ENCODE measurements around the gene PDE4D. TPM values are rescaled to one million over a fixed set of nuclear protein-coding genes. Genes with fewer than 3 reads are reported as not detected.

The PDE4D gene
- total RNA-seq, 1 donor from 2014 or later: 34.5 TPM

DNA sequence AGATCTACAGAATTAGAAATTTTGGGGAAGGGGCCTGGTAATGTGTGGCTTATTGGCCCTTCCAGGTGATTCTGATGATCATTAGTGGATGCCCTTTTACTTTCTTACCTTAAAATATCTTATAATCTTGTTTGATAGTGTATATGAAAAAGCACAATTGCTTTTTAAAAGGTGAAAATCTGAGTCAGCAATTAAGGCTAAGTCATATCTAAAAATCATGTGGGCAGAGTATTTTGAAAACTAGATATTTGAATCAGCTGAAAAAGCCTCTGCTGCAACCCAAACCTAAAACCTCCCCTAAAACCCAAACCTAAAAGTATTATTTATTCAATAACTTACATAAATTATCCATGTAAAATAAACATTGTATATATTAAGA, 359.8 kb downstream of the PDE4D start:
- TF ChIP-seq, protein P1, sequence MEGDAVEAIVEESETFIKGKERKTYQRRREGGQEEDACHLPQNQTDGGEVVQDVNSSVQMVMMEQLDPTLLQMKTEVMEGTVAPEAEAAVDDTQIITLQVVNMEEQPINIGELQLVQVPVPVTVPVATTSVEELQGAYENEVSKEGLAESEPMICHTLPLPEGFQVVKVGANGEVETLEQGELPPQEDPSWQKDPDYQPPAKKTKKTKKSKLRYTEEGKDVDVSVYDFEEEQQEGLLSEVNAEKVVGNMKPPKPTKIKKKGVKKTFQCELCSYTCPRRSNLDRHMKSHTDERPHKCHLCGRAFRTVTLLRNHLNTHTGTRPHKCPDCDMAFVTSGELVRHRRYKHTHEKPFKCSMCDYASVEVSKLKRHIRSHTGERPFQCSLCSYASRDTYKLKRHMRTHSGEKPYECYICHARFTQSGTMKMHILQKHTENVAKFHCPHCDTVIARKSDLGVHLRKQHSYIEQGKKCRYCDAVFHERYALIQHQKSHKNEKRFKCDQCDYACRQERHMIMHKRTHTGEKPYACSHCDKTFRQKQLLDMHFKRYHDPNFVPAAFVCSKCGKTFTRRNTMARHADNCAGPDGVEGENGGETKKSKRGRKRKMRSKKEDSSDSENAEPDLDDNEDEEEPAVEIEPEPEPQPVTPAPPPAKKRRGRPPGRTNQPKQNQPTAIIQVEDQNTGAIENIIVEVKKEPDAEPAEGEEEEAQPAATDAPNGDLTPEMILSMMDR (IDR thresholded peaks at IDR 0.05; ENCODE audit: borderline replicate concordance): no peak
- H3K4me3 ChIP-seq: no peak overlapping the region
- H3K27ac ChIP-seq (replicated peaks): no peak overlapping the region
- intact Hi-C loops (cut with micrococcal nuclease): no loop called here
- no peaks in the 10 kb centered on the region for H3K4me1 ChIP-seq
- H3K36me3 ChIP-seq: no peaks in the 10 kb centered on the region
- H3K9me3 ChIP-seq (replicated peaks): no peaks in the 10 kb centered on the region
- no peaks in the 10 kb centered on the region for H3K27me3 ChIP-seq (ENCODE audit: low read depth)
- no peak for DNase-seq

DNA sequence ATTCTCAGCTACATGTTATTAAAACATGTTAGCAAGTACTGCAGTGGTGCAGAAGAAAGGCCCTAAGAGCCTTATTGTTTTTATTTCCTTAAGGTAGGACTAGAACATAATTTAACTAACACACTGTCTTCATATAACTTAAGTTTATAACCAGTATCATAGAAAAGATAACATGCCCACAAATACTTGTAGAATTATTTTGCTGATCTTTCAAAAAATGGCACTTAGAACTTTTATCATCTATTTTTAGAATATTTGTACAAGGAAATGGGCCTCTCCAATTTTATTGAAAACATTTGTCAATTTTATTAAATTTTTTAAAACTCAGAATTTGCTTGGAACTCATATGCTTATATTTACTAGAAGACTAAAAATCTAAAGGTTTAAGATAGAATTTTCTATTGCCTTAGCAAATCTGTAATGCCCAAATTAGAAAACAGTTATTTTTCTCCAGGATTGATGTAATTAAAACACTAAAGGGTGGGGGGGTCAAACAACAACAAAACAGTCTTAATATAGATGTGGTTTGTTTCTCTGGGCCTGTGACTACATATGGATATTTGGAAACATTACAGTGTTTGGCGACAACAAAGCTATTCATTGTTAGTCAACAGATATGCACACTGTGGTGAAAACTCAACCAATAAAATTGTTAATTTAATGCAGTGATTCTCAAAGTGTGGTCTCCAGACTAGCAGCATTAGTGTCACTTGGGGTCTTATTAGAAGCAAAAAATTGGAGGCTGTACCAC, 360.4 kb downstream of the PDE4D start:
- intact Hi-C loops (cut with micrococcal nuclease): no loop called here
- no peaks in the 10 kb centered on the region for H3K27me3 ChIP-seq (ENCODE audit: low read depth)
- no peaks in the 10 kb centered on the region for H3K9me3 ChIP-seq (replicated peaks)
- no peaks in the 10 kb centered on the region for H3K4me1 ChIP-seq
- no peaks in the 10 kb centered on the region for H3K36me3 ChIP-seq
- no peak overlapping the region for H3K4me3 ChIP-seq
- TF ChIP-seq, protein P1 (IDR thresholded peaks at IDR 0.05; ENCODE audit: borderline replicate concordance): no peak
- no peak for DNase-seq
- H3K27ac ChIP-seq (replicated peaks): no peak overlapping the region

DNA sequence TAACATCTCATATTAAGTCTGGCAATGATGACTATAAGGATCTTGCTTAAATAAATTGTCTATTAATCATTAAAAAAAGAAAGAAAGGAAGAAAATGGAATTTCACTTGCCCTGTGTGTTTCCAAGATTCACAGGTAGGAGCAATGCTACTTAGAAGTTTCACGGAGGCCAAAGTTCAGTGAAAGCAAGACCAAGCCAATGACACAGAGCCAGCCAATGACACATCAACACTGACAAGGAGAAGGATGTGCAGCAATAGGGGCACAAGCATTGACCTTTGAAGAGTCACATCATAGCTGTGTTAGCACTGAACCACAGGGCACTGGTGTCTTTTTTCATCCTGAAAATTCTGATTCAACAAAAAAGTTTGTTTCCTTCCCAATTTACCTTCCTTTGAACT, 364.3 kb downstream of the PDE4D start:
- Histone ChIP-seq H3K27me3 (ENCODE audit: low read depth) (no peaks in the 10 kb centered on the region), H3K4me1 (no peaks in the 10 kb centered on the region), H3K4me3 (no peak overlapping the region), H3K36me3 (no peaks in the 10 kb centered on the region), H3K27ac (replicated peaks) (no peak overlapping the region), H3K9me3 (replicated peaks) (peaks cover under 1% of the 10 kb centered on the region)
- TF ChIP-seq, protein P1 (IDR thresholded peaks at IDR 0.05; ENCODE audit: borderline replicate concordance): no peak
- no peak for DNase-seq
- intact Hi-C loops (cut with micrococcal nuclease): no loop called here

DNA sequence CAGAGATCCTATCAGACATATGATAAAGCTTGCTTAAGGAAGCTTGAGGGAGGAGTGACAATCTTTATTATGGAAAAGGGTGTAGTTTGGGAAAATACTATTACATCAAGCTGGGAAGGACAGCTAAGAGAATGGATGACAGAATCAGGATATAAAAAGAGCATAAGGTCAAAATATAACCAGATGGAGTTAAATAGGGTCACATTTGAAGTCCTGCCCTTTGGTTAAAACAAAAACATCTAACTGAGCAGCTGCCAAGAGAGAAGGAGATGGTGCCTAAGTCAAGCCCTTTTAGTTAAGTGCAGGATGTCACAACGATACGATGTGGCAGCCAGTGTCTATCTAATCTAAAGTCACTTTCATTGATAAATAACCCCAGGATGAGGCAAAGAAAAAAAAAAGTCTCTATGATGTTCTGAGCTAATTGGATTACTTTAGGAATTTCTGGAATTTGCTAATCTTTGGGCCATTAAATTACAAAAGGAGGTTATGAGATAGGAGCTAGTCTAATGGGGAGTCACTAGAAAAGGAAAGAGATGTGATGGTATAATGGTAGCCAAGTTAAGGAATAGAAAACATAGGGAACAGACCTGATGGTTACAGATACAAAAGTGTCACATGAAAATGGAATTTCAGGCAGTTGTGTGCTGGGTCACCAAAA, 365.2 kb downstream of the PDE4D start:
- Histone ChIP-seq H3K27me3 (ENCODE audit: low read depth) (no peaks in the 10 kb centered on the region), H3K4me1 (no peaks in the 10 kb centered on the region), H3K36me3 (no peaks in the 10 kb centered on the region), H3K4me3 (no peak overlapping the region), H3K9me3 (replicated peaks) (peaks cover 8% of the 10 kb centered on the region), H3K27ac (replicated peaks) (no peak overlapping the region)
- TF ChIP-seq, protein P1 (IDR thresholded peaks at IDR 0.05; ENCODE audit: borderline replicate concordance): no peak
- no peak for DNase-seq
- intact Hi-C loops (cut with micrococcal nuclease): no loop called here

DNA sequence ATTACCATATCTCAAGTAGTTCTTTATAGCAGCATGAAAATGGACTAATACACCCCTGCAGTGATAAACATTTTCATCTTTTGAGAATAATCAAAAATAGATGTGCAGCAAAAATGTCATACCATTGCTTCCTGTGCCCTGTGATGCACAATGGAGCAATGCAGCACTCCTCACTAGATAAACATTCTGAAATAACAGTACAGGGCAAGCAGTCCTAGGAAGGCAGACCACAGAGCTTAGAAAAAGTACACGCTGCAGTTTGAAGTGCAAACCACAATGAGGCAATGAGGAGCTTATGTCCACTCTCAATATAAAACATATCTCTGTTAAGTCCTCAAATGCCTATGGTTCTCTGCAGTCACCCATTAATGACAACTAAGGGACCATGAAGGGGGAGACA, 367.6 kb downstream of the PDE4D start:
- no peaks in the 10 kb centered on the region for H3K27me3 ChIP-seq (ENCODE audit: low read depth)
- TF ChIP-seq, protein P1 (IDR thresholded peaks at IDR 0.05; ENCODE audit: borderline replicate concordance): no peak
- no peak overlapping the region for H3K27ac ChIP-seq (replicated peaks)
- no peaks in the 10 kb centered on the region for H3K36me3 ChIP-seq
- peaks cover 8% of the 10 kb centered on the region for H3K9me3 ChIP-seq (replicated peaks)
- H3K4me3 ChIP-seq: no peak overlapping the region
- no peak for DNase-seq
- H3K4me1 ChIP-seq: no peaks in the 10 kb centered on the region
- intact Hi-C loops (cut with micrococcal nuclease): no loop called here

Measured in left ventricle myocardium inferior (tissue), 1 donor.